ENCODE data around the gene ADM. TPM values are rescaled to one million over a fixed set of nuclear protein-coding genes. Genes with fewer than 3 reads are reported as not detected.
"Not testable (repeated sequence)": the region's sequence is repeated elsewhere in the genome, so short reads cannot be mapped to it uniquely, and the experiment has no call there.

ADM gene, protein sequence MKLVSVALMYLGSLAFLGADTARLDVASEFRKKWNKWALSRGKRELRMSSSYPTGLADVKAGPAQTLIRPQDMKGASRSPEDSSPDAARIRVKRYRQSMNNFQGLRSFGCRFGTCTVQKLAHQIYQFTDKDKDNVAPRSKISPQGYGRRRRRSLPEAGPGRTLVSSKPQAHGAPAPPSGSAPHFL
- 95.5 and 101 TPM in 2 replicates for total RNA-seq (2014; rRNA removed; shearing (Covaris generic); ENCODE audit: low replicate concordance)

DNA sequence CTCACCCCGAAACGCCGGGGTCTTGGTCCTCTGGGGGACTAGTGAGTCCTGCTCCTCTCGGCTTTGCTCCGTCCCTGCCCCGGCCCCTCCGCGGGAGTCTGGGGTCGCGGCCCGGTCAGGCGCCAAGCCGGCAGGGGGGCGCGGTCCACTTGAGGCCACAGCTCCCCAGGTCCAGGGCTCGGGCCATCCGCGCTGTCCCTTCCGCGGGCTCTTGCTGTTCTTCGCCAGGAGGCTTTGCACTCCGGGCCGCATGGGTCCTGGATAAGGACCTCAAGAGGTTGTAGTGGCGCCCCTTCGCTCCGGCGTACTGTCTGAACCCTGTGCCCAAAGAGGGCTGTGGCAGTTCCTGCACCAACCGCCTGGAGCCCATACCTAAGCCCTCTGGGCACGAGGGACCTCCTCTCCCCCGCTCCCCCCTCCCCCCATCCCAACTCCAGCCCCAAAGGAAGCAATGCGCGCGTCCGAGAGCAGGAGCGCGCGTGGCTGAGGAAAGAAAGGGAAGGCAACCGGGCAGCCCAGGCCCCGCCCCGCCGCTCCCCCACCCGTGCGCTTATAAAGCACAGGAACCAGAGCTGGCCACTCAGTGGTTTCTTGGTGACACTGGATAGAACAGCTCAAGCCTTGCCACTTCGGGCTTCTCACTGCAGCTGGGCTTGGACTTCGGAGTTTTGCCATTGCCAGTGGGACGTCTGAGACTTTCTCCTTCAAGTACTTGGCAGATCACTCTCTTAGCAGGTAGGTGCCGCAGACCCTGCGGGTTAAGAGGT lies at the start of gene ADM:
TSS of gene ADM (plus strand) at position 579 of the 767 bp plus-strand sequence. CDS start 628 bp downstream, outside the sequence.
- DNase-seq (ENCODE audit: low read depth), result peak; percentile 95
- in situ Hi-C loops (cut with HindIII; ENCODE audit: low pct_unique_long_range_greater_than_20kb, low sequenced_read_pairs), result no loop called here

DNA sequence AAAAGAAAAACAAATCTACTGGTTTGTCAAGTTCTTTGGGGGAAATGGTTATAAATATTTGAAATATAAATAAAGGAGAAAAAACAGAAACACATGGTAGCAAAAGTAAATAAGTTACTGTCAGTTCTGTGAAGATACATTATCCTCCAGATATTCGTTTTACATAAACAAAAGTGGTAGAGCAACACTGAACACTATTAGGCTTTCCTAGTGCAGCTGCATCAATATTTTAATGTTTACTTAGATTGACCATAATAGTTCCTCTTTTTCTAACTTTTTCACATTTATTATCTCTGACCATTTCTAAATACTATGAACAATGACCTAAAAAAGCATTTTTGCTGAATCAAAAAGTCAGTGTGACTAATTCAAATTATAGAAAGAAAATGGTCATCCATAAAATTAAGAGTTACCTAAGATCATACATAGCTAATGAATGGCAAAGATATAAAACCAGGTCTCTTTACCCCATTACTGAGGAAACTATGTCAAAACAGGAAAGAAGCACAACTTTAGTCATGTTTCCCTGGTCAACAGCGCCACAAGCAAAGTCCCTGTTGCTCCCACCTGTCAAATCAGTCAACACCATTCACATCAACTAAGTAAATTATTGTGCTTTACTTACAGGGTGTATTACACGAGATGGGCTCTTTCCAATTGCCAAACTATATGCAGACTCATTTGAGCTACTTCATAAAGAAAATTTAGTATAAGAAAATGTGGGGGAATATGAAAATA lies 49.3 kb upstream of the ADM start:
- no peak for DNase-seq (ENCODE audit: low read depth)
- in situ Hi-C loops (cut with HindIII; ENCODE audit: low pct_unique_long_range_greater_than_20kb, low sequenced_read_pairs), result no loop called here

DNA sequence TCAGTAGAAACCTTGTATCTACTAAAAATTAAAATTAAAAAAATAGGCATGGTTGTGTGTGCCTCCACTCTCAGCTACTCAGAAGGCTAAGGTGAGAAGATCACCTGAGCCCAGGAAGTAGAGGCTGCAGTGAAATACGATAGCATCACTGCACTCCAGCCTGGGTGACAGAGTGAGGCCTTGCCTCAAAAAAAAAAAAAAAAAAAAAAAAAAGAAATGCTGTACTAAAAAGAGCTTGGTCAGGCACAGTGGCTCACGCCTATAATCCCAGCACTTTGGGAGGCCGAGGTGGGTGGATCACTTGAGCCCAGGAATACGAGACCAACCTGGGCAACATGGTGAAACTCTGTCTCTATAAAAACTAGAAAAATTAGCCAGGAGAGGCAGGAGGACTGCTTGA lies 47.4 kb upstream of the ADM start:
- in situ Hi-C loops (cut with HindIII; ENCODE audit: low pct_unique_long_range_greater_than_20kb, low sequenced_read_pairs), result no loop called here
- DNase-seq (ENCODE audit: low read depth), result no peak

DNA sequence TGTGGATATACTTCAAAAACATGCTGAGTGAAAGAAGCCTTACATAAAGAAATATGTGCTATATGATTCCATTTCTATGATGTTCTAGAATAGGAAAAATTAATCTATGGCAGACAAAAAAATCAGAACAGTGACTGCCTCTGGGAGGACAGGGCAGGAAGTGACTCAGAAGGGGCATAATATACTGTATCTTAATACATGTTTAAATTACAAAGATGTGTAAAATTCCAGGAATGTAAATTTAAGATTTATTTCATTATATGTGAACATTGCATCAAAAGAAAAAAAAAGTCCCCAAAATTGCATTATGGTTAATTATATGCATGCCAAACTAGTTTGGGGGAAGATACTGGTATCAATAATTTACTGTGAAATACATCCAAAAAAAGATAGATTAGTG lies 43.1 kb upstream of the ADM start:
- in situ Hi-C loops (cut with HindIII; ENCODE audit: low pct_unique_long_range_greater_than_20kb, low sequenced_read_pairs), result no loop called here
- DNase-seq (ENCODE audit: low read depth), result no peak

DNA sequence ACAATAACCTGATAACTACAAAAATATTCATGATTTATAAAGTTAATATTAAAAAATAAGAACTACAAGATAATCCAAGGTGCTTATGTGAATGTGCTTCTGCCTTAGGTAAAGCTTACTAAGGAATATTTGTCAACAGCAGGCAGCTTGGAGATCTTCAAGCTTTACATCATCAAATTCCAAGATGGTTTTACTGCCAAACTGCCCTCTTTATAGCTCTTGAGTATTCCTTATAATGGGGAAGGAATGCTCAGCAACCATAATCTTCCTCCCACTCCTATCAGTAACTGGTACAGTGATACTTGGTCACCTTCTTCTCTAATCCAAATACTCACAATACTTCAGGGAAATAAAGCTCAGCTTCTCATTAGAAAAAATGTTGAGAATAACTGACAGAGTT lies 40.9 kb upstream of the ADM start:
- in situ Hi-C loops (cut with HindIII; ENCODE audit: low pct_unique_long_range_greater_than_20kb, low sequenced_read_pairs), result no loop called here
- DNase-seq (ENCODE audit: low read depth), result no peak

DNA sequence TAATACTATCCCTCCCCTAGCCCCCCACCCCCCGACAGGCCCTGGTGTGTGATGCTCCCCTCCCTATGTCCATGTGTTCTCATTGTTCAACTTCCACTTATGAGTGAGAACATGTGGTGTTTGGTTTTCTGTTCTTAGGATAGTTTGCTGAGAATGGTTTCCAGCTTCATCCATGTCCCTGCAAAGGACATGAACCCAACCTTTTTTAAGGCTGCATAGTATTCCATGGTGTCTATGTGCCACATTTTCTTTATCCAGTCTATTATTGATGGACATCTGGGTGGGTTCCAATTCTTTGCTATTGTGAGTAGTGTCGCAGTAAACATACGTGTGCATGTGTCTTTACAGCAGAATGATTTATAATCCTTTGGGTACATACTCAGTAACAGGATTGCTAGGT lies 40.2 kb upstream of the ADM start:
- DNase-seq (ENCODE audit: low read depth); in situ Hi-C loops (cut with HindIII; ENCODE audit: low pct_unique_long_range_greater_than_20kb, low sequenced_read_pairs): not testable (repeated sequence)

DNA sequence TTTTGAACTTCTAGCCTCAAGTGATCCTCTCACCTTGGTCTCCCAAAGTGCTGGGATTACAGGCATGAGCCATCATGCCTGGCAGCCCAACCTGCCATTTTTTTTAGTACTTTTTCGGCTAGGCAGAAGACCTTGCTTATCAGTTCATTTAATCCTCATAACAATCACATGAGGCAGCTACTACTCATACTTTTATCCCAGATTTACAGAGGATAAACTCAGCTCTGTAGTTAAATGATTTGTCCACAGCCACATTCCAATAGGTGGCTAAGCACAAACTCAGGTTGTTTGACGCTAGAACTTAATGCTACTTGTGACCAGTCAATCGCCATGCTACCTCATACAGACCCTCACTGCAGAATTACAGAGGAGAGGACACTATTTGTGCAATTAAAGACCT lies 38.9 kb upstream of the ADM start:
- in situ Hi-C loops (cut with HindIII; ENCODE audit: low pct_unique_long_range_greater_than_20kb, low sequenced_read_pairs), result no loop called here
- DNase-seq (ENCODE audit: low read depth), result no peak

DNA sequence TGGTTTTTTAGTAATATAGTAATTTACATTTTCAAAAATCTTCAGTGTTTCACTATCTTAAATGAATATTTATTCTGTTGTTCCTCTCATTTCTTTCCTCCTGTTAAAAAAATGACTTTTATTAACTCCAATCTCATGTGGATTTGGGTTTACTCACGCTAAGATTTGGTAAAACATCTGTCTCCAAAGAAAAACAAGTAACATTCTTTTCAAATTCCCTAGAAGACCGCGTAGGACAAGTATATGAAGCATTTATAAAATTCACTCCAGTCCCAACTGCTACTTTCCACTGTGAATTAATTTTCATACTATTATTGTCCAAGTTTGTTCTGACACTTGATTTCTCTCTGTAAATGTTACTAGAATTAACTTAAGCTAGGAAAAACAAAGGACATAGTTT lies 37.1 kb upstream of the ADM start:
- no peak for DNase-seq (ENCODE audit: low read depth)
- in situ Hi-C loops (cut with HindIII; ENCODE audit: low pct_unique_long_range_greater_than_20kb, low sequenced_read_pairs), result no loop called here

DNA sequence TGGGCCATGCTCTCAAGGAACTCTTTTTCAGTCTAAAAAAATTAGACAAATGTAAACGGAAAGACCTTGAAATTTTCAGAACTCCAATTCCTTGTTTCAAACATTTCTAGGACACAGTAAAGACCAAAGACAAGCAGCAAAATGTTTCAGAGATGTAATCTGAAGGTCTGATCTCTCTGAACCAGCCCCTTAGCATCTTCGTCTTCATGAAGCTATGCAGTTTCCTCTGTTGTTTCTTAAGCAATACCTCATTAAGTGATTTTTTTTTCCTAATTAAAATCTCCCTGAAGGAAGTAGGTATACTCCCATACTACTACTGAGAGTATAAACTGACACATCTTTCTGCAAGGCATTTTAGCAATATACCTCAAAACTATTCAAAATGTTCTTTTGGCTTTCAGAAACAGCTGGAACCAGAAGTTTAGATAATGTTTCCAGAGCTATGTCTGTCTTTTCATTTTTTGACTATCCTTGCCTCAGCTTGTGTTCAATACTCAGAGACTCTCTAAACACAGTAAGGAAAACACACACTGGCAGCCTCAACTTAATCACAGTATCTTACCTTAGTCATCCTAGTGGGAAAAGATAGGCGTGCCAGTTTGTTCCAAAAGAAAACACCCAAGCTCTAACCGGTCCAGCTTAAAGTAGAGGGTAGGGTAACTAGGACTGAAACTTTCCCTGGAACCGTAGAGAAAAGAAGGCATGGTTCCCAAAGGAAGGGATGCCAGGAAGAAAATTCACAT lies 36.0 kb upstream of the ADM start:
- in situ Hi-C loops (cut with HindIII; ENCODE audit: low pct_unique_long_range_greater_than_20kb, low sequenced_read_pairs), result no loop called here

DNA sequence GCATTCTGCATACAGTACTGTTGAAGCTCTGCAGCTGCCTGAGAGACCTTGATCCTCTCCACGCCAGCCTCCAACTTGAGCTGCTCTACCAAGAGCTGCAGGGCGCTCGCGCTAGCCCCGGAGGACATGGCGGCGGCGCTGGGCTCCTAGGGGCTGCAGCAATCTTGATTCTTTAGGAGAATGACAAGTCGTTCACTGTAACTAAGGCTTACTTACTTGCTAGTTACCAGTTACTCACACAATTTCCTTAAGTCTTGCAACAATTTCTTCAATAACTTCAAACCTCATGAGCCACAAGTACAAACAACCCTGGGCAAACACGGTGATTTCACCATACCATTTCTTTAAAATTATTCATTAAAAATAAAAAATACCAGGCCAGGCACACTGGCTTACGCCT lies 32.7 kb upstream of the ADM start:
- no peak for DNase-seq (ENCODE audit: low read depth)
- in situ Hi-C loops (cut with HindIII; ENCODE audit: low pct_unique_long_range_greater_than_20kb, low sequenced_read_pairs), result no loop called here

More for the DNA sequence above, 36.0 kb upstream of the ADM start:
- DNase-seq (ENCODE audit: low read depth), result no peak

DNA sequence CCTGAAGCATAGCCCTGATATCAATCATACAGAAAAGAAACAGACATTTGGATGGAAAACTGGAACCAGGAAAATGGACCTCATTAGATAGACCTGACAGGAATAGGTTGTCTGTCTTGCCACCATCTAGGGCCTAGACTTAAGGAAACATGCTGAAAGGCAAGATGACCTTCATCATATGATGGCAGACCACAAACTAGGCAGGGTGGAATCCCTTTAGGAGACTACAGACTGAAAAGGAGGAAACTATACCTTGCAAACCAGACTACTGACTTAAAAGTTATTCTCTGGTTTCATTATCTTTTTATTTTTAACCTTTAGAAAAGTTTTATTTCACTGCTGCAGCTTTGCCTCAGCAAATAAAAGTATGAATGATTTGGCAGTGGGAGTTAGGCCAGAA lies 31.1 kb upstream of the ADM start:
- in situ Hi-C loops (cut with HindIII; ENCODE audit: low pct_unique_long_range_greater_than_20kb, low sequenced_read_pairs), result no loop called here
- no peak for DNase-seq (ENCODE audit: low read depth)

DNA sequence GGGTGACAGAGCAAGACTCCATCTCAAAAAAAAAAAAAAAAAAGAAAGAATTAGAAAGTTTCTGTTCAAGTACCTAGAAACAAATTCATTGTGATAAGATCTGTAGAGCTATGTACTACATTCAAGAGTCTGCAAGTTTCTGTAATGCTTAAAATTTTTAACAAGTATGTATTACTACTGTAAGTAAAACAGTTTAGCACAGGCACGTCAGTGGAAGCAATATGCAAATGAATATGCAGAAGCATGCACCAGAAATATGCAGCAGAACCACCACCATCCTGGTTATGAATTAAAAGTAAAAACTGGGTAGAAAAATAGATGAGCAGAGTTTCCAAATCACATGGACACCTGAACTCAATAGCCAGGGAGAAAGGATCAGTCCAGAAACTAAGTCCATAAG lies 30.1 kb upstream of the ADM start:
- DNase-seq (ENCODE audit: low read depth), result no peak
- in situ Hi-C loops (cut with HindIII; ENCODE audit: low pct_unique_long_range_greater_than_20kb, low sequenced_read_pairs), result no loop called here

DNA sequence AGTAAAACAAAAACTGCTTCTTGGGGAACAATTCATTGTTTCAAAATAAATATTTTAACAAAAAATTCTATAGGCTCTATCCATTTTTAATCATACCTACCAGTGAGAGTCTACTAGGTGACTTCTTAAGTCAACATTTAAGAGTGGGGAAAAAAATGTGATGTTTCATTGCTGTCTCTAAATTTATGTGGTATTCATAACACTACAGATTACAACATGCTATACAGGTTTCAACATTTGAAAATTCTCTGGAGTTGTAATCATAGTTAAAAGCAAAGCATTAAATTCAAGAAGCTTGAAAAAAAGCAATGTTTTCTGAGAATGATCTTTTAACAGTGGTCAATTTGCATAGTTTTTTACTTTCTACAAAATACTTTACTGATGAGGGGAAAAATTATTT lies 29.2 kb upstream of the ADM start:
- in situ Hi-C loops (cut with HindIII; ENCODE audit: low pct_unique_long_range_greater_than_20kb, low sequenced_read_pairs), result no loop called here
- DNase-seq (ENCODE audit: low read depth), result no peak

DNA sequence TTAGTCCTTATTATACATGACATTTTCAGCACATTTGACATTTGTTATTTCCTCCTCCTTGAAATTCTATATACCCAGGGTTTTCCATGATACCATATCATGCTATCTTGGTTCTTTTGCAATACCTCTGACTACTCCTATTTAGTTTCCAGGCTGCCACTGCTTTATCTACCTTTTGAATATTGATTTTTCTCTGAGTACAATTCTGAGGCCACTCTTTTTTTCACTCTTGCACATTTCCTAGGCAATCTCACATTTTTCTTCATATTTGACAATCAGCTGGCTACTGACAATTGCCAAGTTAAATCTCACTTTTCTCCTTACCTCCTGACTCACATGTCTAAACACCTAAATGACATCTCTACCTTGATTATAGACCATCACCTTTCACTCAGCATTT lies 22.8 kb upstream of the ADM start:
- DNase-seq (ENCODE audit: low read depth), result no peak
- in situ Hi-C loops (cut with HindIII; ENCODE audit: low pct_unique_long_range_greater_than_20kb, low sequenced_read_pairs), result no loop called here

DNA sequence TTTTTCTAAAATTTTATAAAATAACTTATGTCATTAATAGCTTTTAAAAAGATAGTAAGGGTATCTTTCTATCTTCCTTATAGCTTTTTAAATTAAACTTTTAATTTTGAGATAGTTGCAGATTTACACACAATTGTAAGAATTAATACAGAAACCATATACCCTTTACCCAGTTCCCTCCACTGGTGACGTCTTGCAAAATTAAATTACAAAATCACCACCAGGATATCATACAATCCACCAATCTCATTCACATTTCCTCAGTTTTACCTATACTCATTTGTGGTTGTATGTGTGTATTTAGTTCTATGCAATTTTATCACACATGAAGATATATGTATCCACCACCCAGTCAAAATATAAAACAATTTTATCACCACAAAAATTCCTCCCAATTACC lies 20.9 kb upstream of the ADM start:
- DNase-seq (ENCODE audit: low read depth), result no peak
- in situ Hi-C loops (cut with HindIII; ENCODE audit: low pct_unique_long_range_greater_than_20kb, low sequenced_read_pairs), result no loop called here

DNA sequence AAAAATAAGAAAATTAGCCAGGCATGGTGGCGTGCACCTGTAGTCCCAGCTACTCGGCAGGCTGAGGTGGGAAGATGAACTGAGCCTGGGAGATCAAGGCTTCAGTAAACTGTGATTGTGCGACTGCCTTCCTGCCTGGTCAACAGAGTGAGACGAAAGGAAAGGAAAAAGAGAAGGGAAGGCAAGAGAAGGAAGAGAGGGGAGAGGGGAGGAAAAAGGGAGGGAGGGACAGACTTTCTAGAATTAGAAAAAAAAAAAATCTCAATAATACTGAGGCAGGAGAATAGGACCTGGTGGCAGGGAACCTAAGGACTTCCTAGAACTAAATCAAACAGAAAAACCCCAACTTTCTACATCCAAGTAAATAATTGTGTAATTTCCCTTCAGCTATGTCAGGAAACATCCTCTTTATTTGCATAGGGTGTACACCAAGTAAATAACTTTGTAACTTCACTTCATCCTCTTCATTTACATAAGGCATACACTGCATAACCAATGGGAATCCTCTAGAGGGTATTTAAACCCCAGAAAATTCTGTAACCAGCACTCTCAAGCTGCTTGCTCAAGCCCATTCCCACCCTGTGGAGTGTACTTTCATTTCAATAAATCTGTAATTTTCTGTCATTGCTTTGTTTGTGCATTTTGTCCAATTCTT lies 19.6 kb upstream of the ADM start:
- DNase-seq (ENCODE audit: low read depth), result no peak
- in situ Hi-C loops (cut with HindIII; ENCODE audit: low pct_unique_long_range_greater_than_20kb, low sequenced_read_pairs), result no loop called here

DNA sequence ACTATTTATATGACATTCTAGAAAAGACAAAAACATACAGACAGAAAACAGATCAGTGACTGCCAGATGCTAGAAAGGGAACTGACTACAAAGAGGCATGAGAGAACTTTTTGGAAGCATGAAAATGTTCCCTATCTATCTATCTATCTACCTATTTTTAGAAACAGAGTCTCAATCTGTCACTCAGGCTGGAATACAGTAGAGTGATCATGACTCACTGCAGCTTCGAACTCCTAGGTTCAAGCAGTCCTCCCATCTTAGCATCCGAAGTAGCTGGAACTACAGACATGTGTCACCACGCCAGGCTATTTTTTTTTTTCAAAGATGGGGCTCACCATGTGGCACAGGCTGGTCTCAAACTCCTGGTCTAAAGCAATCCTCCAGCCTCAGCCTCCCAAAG lies 17.7 kb upstream of the ADM start:
- in situ Hi-C loops (cut with HindIII; ENCODE audit: low pct_unique_long_range_greater_than_20kb, low sequenced_read_pairs), result no loop called here
- DNase-seq (ENCODE audit: low read depth), result no peak

Measured in Caki2 (cell line).